OCI-LY7 (cell line): ENCODE results near the gene RAN. TPM values are rescaled to one million over a fixed set of nuclear protein-coding genes. Genes with fewer than 3 reads are reported as not detected.

Experiments
- BruUV-seq: library from RNA; stranded (reverse); fragments of 400-500 nt; replicated peaks from 2 replicates; lab custom pipeline; 2021; lab: Mats Ljungman, UMichigan
- CTCF ChIA-PET: fragments of 300-600 bp; sonication (Branson Sonifier 250); formaldehyde crosslinking; loops from one replicate; lab custom pipeline; 2022; ENCODE audit warnings: antibody characterized with exemption; ENCODE audit not compliant: unreplicated experiment; lab: Charles Lee
- POLR2A ChIA-PET: fragments of 300-600 bp; sonication (Branson Sonifier 250); formaldehyde crosslinking; loops from one replicate; lab custom pipeline; 2022; ENCODE audit warnings: antibody characterized with exemption; lab: Charles Lee
- DNase-seq: peaks from one replicate; pipeline ENCODE4 v3.0.0-alpha.2; 2015; ENCODE audit warnings: low spot score
- H2AFZ ChIP-seq: fragments of 200-600 bp; sonication (generic), shearing (Covaris generic); 2 replicates; pipeline ENCODE4 v1.6.1; 2014; ENCODE audit warnings: mild to moderate bottlenecking, antibody characterized with exemption, low read length, moderate library complexity
- H3K27ac ChIP-seq: fragments of 200-600 bp; sonication (generic); 2 replicates; pipeline ENCODE4 v1.5.1; 2014; ENCODE audit warnings: mixed run types, low read depth, mild to moderate bottlenecking, moderate library complexity, low read length, inconsistent platforms; ENCODE audit not compliant: poor library complexity, severe bottlenecking
- H3K36me3 ChIP-seq: fragments of 200-600 bp; sonication (generic); 2 replicates; pipeline ENCODE4 v1.6.1; 2014; ENCODE audit warnings: mild to moderate bottlenecking, antibody characterized with exemption, low read length, moderate library complexity, mixed read lengths; ENCODE audit not compliant: insufficient read depth
- H3K4me1 ChIP-seq: fragments of 200-600 bp; sonication (generic); 2 replicates; pipeline ENCODE4 v1.5.1; 2014; ENCODE audit warnings: mild to moderate bottlenecking, low read length; ENCODE audit not compliant: insufficient read depth, poor library complexity, severe bottlenecking
- H3K4me2 ChIP-seq: fragments of 200-600 bp; sonication (generic); 2 replicates; pipeline ENCODE4 v1.6.1; 2014; ENCODE audit warnings: mild to moderate bottlenecking, low read length
- H3K4me3 ChIP-seq: fragments of 200-600 bp; sonication (generic); 2 replicates; pipeline ENCODE4 v1.5.1; 2014; ENCODE audit warnings: mild to moderate bottlenecking, low read depth, low read length; ENCODE audit not compliant: poor library complexity, severe bottlenecking
- H3K79me2 ChIP-seq: fragments of 200-600 bp; sonication (generic); 2 replicates; pipeline ENCODE4 v1.6.1; 2016; ENCODE audit warnings: low read depth, mild to moderate bottlenecking, low read length, moderate library complexity, mixed read lengths; ENCODE audit not compliant: insufficient read depth
- H3K9me2 ChIP-seq: fragments of 200-600 bp; sonication (generic); 2 replicates; pipeline ENCODE4 v1.6.1; 2016; ENCODE audit warnings: mild to moderate bottlenecking, low read length, mixed read lengths; ENCODE audit not compliant: insufficient read depth
- H3K9me3 ChIP-seq: fragments of 200-600 bp; sonication (generic); 2 replicates; pipeline ENCODE4 v1.6.1; 2014; ENCODE audit warnings: mild to moderate bottlenecking, mixed run types, low read length, mixed read lengths
- H4K20me1 ChIP-seq: fragments of 200-600 bp; sonication (generic); 2 replicates; pipeline ENCODE4 v1.6.1; 2014; ENCODE audit warnings: mild to moderate bottlenecking, antibody characterized with exemption, low read length, moderate library complexity, mixed read lengths; ENCODE audit not compliant: insufficient read depth
- CTCF ChIP-seq: fragments of 200-600 bp; sonication (generic); conservative IDR thresholded peaks from 2 replicates; pipeline ENCODE4 v1.5.1; 2014; ENCODE audit warnings: mild to moderate bottlenecking, antibody characterized with exemption, low read length, moderate library complexity, mixed read lengths
- EZH2phosphoT487 ChIP-seq: fragments of 200-600 bp; sonication (generic); IDR thresholded peaks from 2 replicates; pipeline ENCODE4 v1.6.1; 2018; ENCODE audit warnings: low read depth, borderline replicate concordance, mild to moderate bottlenecking, mixed run types, antibody characterized with exemption, low read length, moderate library complexity, mixed read lengths
- intact Hi-C: fragments of 100-400 bp; cut with micrococcal nuclease; formaldehyde crosslinking; loops from one replicate; pipeline ENCODE4 v1.10.0; 2022; ENCODE audit not compliant: unreplicated experiment
- total RNA-seq, 2 experiments: library from RNA; depleted of rRNA in 1 of 2; stranded (reverse); fragments of >200 nt in 1 of 2; shearing (Covaris generic) in 1 of 2; gene quantifications; 2 replicates each; pipeline ENCODE4 v1.2.3, GENCODE V29; 2014 to 2022

The RAN gene
- total RNA-seq, 2 experiments from 2014 or later, result 1,462 to 1,957 TPM

- H2AFZ ChIP-seq, result no peak overlapping the region
- H3K9me2 ChIP-seq, result no peaks in the 10 kb centered on the region
- no peak for DNase-seq
- no peaks in the 10 kb centered on the region for H3K4me1 ChIP-seq
- H3K79me2 ChIP-seq, result no peaks in the 10 kb centered on the region
- ChIA-PET CTCF (no interaction called here), POLR2A (no interaction called here)
- no TSS peak for BruUV-seq
- H3K4me2 ChIP-seq, result no peak overlapping the region
- TF ChIP-seq CTCF (no peak), EZH2phosphoT487 (no peak)
- peaks cover 31% of the 10 kb centered on the region for H3K9me3 ChIP-seq
- no peaks in the 10 kb centered on the region for H4K20me1 ChIP-seq
- intact Hi-C loops, result no loop called here
- no peak overlapping the region for H3K27ac ChIP-seq
- H3K4me3 ChIP-seq, result no peak overlapping the region
- H3K36me3 ChIP-seq, result no peaks in the 10 kb centered on the region
Measured at GRCh38 chr12:130909111-130909510, 37.2 kb downstream of the RAN start.

GRCh38 chr12:130911193-130911592 is 39.3 kb downstream of the RAN start:
- no peak overlapping the region for H3K4me2 ChIP-seq
- TF ChIP-seq CTCF (no peak), EZH2phosphoT487 (no peak)
- DNase-seq, result no peak
- no peaks in the 10 kb centered on the region for H3K9me2 ChIP-seq
- H3K9me3 ChIP-seq, result peaks cover 31% of the 10 kb centered on the region
- CTCF ChIA-PET, result no interaction called here
- H3K4me1 ChIP-seq, result peaks cover under 1% of the 10 kb centered on the region
- H3K4me3 ChIP-seq, result no peak overlapping the region
- no TSS peak for BruUV-seq
- intact Hi-C loops, result loop anchor here (10.0 kb wide), 2 partner anchors 124 to 194 kb away; no protein-coding TSS in a partner anchor
- no peaks in the 10 kb centered on the region for H4K20me1 ChIP-seq
- no peaks in the 10 kb centered on the region for H3K79me2 ChIP-seq
- no peak overlapping the region for H2AFZ ChIP-seq
- POLR2A ChIA-PET, result no interaction called here
- H3K27ac ChIP-seq, result no peak overlapping the region
- H3K36me3 ChIP-seq, result no peaks in the 10 kb centered on the region

GRCh38 chr12:130911933-130912332 is 40.1 kb downstream of the RAN start:
- intact Hi-C loops, result loop anchor here (10.0 kb wide), 2 partner anchors 123 to 193 kb away; no protein-coding TSS in a partner anchor
- BruUV-seq, result no TSS peak
- H3K9me2 ChIP-seq, result no peaks in the 10 kb centered on the region

More at GRCh38 chr12:130911933-130912332, 40.1 kb downstream of the RAN start:
- ChIA-PET CTCF (no interaction called here), POLR2A (no interaction called here)
- Histone ChIP-seq H3K36me3 (no peaks in the 10 kb centered on the region), H3K9me3 (peaks cover 31% of the 10 kb centered on the region), H3K4me1 (peaks cover 8% of the 10 kb centered on the region), H3K79me2 (no peaks in the 10 kb centered on the region), H4K20me1 (no peaks in the 10 kb centered on the region), H3K27ac (no peak overlapping the region), H3K4me3 (no peak overlapping the region), H3K4me2 (no peak overlapping the region), H2AFZ (no peak overlapping the region)
- no peak for DNase-seq
- TF ChIP-seq EZH2phosphoT487 (no peak), CTCF (no peak)
